Skeletal muscle tissue (tissue), 4 donors: Measurements from ENCODE around the gene ZNF229. TPM values are rescaled to one million over a fixed set of nuclear protein-coding genes. Genes with fewer than 3 reads are reported as not detected.
A peak's percentile ranks its signal among the peaks of the same experiment; 100 is the strongest.
"Not testable (repeated sequence)": the region's sequence is repeated elsewhere in the genome, so short reads cannot be mapped to it uniquely, and the experiment has no call there.

ENCODE experiments used
- H3K27ac ChIP-seq: one replicate; pipeline ENCODE4 v1.7.0; 2013; ENCODE audit warnings: mild to moderate bottlenecking, low read depth, low read length, inconsistent platforms
- H3K27me3 ChIP-seq, 3 donors: one replicate each; pipeline ENCODE4 v1.7.0; 2013; ENCODE audit warnings: low read length in 3 of 3; ENCODE audit not compliant: control insufficient read depth in 3 of 3, insufficient read depth in 3 of 3
- H3K36me3 ChIP-seq, 3 donors: one replicate each; pipeline ENCODE4 v1.7.0; 2013; ENCODE audit warnings: low read length in 3 of 3; ENCODE audit not compliant: control insufficient read depth in 3 of 3, insufficient read depth in 3 of 3
- H3K4me1 ChIP-seq, 3 donors: one replicate each; pipeline ENCODE4 v1.7.0; 2013; ENCODE audit warnings: low read length in 3 of 3, mild to moderate bottlenecking in 3 of 3; ENCODE audit not compliant: control insufficient read depth in 3 of 3, insufficient read depth in 3 of 3
- H3K4me3 ChIP-seq, 3 donors: one replicate each; pipeline ENCODE4 v1.7.0; 2013; ENCODE audit warnings: low read length in 3 of 3
- H3K9ac ChIP-seq, 3 donors: one replicate each; pipeline ENCODE4 v1.7.0; 2013; ENCODE audit warnings: low read length in 3 of 3, mild to moderate bottlenecking in 3 of 3, moderate library complexity in 2 of 3, low read depth in 1 of 3
- H3K9me3 ChIP-seq, 3 donors: one replicate each; pipeline ENCODE4 v1.7.0; 2013; ENCODE audit warnings: low read length in 3 of 3; ENCODE audit not compliant: control insufficient read depth in 3 of 3
- total RNA-seq: library from RNA; depleted of rRNA; stranded (reverse); fragments of >200 nt; gene quantifications from one replicate; pipeline ENCODE4 v1.2.3, GENCODE V29; 2014
- donor health status: Osteomylitis.

The ZNF229 gene
- total RNA-seq, 1 donor from 2014 or later, result 6.8 TPM

DNA sequence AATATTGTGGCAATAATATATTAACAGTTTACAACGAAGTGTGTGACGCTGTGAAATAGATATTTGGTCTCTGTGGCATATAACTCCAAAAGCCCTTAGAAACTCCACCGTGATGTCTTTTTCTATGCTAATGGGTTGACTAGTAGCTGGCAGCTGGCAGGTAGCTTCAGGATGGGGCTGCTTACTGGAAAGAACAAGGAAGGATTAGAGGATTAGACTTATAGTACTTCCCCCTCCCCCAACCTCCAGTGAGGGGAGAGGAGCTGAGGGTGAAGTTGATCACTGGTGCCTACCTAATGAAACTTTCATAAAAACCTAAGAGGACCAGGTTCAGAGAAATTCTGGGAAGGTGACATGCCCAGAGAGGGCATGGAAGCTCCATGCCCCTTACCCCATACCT is 9.8 kb downstream of the ZNF229 start:
- Histone ChIP-seq H3K9me3 (peaks cover 0 to 31% (median 5%) of the 10 kb centered on the region in 3 donors), H3K27ac (no peak overlapping the region), H3K9ac (no peak overlapping the region), H3K4me1 (no peaks in the 10 kb centered on the region), H3K27me3 (no peaks in the 10 kb centered on the region), H3K36me3 (peaks cover 9 to 45% (median 21%) of the 10 kb centered on the region in 3 donors), H3K4me3 (no peak overlapping the region)

DNA sequence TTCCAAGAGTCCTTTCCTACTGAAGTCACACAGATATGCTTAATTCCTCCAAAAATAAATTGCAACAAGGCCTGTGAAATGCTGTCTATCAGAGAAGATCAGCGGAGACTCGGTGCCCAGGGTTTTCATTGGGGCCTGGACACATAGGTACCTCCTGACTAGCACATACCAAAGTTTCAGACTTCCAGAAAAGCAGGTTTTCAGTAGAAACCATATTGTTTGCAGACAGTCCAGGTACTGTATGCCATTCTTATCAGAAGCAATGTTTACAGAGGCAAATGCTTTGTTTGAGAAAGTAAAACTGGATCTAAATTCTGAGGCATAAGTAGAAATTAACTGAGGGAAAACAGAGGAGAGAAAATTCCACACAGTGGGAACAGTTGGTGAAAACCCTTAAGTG is 12.8 kb downstream of the ZNF229 start:
- no peaks in the 10 kb centered on the region for H3K27me3 ChIP-seq
- H3K9ac ChIP-seq, result no peak overlapping the region
- peaks cover 10 to 49% (median 28%) of the 10 kb centered on the region in 3 donors for H3K36me3 ChIP-seq
- no peaks in the 10 kb centered on the region for H3K4me1 ChIP-seq
- no peak overlapping the region for H3K4me3 ChIP-seq
- peaks cover 3 to 43% (median 5%) of the 10 kb centered on the region in 3 donors for H3K9me3 ChIP-seq
- no peak overlapping the region for H3K27ac ChIP-seq

DNA sequence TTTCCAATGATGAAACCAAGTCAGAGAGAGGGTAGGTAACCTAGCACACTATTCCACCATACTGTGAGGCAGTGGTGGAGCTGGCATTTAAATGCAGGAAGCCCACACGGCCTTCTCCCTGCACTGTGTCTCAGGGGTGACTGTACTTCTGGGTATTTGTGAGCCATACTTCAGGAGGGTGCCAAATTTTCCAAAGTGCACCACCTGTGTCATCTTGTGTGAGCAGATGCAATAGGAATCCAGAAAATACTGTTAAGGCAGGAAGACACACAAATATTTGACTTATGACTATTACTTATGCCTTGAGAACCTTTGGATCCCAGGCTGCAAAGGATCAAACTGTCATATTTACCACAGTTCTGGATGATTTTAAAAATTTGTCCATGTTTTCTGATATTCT is 17.3 kb downstream of the ZNF229 start:
- Histone ChIP-seq H3K4me1 (no peaks in the 10 kb centered on the region), H3K4me3 (peak overlapping the region in 1 of 3 donors; percentile 40), H3K9me3 (peaks cover 12 to 55% (median 23%) of the 10 kb centered on the region in 3 donors), H3K27me3 (no peaks in the 10 kb centered on the region), H3K9ac (no peak overlapping the region), H3K36me3 (peaks cover 27 to 57% (median 36%) of the 10 kb centered on the region in 3 donors), H3K27ac (no peak overlapping the region)

DNA sequence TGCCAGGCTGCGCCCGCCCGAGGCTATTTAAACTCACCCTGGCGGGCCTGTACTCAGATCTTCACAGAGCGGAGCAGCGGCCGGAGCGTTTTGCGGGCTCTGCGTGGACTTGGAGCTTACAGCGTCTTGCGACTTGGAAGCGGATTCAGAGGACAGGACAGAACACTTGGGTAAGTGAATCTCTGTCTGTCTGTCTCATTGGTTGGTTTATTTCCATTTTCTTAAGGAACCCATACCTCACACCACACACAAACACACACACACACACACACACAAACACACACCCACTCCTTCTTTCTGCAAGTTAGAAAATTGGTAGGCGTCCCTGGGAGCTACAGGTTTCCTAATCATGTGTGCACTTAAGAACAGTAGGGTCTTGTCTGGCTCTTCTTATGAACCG is 32.7 kb downstream of the ZNF229 start:
- H3K27ac ChIP-seq, H3K9me3 ChIP-seq, H3K4me1 ChIP-seq, H3K36me3 ChIP-seq, H3K9ac ChIP-seq, H3K27me3 ChIP-seq, H3K4me3 ChIP-seq: not testable (repeated sequence)

DNA sequence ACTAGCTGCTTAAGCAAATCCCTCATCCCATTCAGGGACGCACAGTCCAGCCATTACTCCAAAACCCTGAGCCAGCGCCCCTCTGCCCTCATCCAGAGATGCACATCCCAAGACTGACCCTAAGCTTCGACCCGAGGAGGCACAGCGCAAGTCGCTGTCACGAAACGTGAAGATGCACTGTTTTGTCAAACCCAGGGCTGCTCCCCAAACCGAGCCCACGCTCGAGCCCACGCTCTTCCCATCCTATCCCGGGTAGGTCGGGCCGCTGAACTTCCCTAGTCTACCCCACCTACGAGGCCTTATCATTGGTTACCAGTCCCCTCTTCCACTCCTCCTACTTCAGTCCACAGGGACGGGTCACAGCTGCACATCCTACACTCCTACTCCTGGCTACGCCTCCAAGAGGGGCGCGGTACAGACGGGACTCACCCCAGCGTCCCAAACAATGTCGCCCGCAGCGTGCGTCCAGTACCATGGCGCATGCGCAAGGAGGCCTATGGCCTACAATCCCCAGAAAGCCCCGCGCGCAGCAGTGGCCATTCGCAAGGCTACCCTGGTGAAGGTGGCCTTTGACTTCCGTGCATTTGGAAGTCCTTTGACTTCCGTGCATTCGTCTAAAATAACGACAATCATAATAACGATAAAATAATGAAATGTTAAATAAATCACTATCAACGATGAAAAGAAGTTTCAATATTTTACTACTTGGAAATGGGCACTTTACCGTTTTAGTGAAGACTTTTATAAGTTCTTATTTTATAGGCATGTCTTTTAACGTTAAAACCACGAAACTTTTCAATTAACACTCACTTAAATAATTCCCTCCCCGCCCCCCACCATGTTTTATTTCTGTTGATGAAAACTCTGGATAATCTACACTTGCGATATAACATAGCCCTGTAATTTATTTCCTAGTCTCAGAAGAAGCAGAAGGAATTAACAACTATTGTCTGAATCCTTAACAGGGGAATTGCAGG is 46.8 kb downstream of the ZNF229 start, which contains the start of gene ZNF285:
Gene ZNF285, minus strand, starts transcription at position 470 of the 977 bp plus-strand sequence. CDS start 4,395 bp downstream, outside the sequence.
- Histone ChIP-seq H3K27me3 (no peaks in the 10 kb centered on the region), H3K9me3 (peaks cover 5 to 7% (median 6%) of the 10 kb centered on the region in 3 donors), H3K4me1 (peaks cover 3 to 4% (median 4%) of the 10 kb centered on the region in 3 donors), H3K36me3 (peaks cover 2 to 4% (median 3%) of the 10 kb centered on the region in 3 donors), H3K4me3 (peak within 1 kb of the TSS; percentile 88 to 94 (median 90)), H3K9ac (peak within 1 kb of the TSS; percentile 57 to 77 (median 72)), H3K27ac (no peak within 1 kb of the TSS)

DNA sequence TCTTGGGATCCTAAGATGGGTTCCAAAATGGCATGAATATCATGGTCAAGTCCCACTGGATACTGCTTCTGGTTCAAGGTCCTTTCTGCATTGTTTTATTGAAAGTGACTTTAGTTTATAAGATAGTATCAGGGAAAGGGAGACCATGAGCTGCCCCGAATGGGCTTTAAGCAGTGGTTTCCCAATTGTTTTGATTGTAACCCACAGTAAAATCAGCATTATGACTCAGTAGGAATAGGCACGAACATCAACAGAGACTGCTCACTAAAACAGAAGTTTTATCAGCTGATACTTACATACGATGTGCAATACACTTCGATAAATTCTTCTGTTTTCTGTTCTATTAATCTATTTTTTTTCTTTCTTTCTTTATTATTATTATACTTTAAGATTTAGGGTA is 59.0 kb downstream of the ZNF229 start:
- H3K27ac ChIP-seq, H3K4me1 ChIP-seq, H3K9me3 ChIP-seq, H3K9ac ChIP-seq, H3K4me3 ChIP-seq, H3K27me3 ChIP-seq: not testable (repeated sequence)
- peaks cover 8 to 44% (median 17%) of the 10 kb centered on the region in 3 donors for H3K36me3 ChIP-seq

Other genes with a start within 250 kb of the ZNF229 start
- gene ZNF227, start 235.9 kb downstream of the ZNF229 start, total RNA-seq, result 21.4 TPM
- gene ZNF233, start 188.6 kb downstream of the ZNF229 start, total RNA-seq, result 1.6 TPM
- gene ZNF235, start 143.4 kb downstream of the ZNF229 start, total RNA-seq, result 8.9 TPM
- gene ZNF112, start 91.8 kb downstream of the ZNF229 start, total RNA-seq, result 5.7 TPM
- gene ZNF285, start 46.9 kb downstream of the ZNF229 start, total RNA-seq, result 7.3 TPM
- 5.7 TPM for gene ZNF180, start 52.0 kb upstream of the ZNF229 start, total RNA-seq
- not detected for gene CEACAM20, start 81.2 kb upstream of the ZNF229 start, total RNA-seq
- gene IGSF23, start 165.1 kb upstream of the ZNF229 start, total RNA-seq, result not detected
- 15.7 TPM for gene PVR, start 195.4 kb upstream of the ZNF229 start, total RNA-seq
- gene CEACAM19, start 223.0 kb upstream of the ZNF229 start, total RNA-seq, result 2.6 TPM